ENCODE results near the gene NHS.

Gene NHS

GRCh38 chrX:17736856-17737709 lies 362.1 kb downstream of the NHS start, which contains the start of gene SCML1:
Gene SCML1, plus strand, starts transcription at chrX:17737493. Its CDS starts 6,694 bp downstream, at chrX:17744187.
- H3K9me3 ChIP-seq = no peaks in the 10 kb centered on the region
- no peaks in the 10 kb centered on the region for H3K36me3 ChIP-seq
- DNase-seq = peak; percentile 97 to 99
- H3K27me3 ChIP-seq = no peaks in the 10 kb centered on the region
- TF ChIP-seq, protein P1, sequence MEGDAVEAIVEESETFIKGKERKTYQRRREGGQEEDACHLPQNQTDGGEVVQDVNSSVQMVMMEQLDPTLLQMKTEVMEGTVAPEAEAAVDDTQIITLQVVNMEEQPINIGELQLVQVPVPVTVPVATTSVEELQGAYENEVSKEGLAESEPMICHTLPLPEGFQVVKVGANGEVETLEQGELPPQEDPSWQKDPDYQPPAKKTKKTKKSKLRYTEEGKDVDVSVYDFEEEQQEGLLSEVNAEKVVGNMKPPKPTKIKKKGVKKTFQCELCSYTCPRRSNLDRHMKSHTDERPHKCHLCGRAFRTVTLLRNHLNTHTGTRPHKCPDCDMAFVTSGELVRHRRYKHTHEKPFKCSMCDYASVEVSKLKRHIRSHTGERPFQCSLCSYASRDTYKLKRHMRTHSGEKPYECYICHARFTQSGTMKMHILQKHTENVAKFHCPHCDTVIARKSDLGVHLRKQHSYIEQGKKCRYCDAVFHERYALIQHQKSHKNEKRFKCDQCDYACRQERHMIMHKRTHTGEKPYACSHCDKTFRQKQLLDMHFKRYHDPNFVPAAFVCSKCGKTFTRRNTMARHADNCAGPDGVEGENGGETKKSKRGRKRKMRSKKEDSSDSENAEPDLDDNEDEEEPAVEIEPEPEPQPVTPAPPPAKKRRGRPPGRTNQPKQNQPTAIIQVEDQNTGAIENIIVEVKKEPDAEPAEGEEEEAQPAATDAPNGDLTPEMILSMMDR (IDR thresholded peaks at IDR 0.05) = no peak
- H3K4me1 ChIP-seq = peaks cover 0 to 10% (median 0%) of the 10 kb centered on the region in 4 donors
- peak within 1 kb of the TSS; percentile 70 to 74 for H3K4me3 ChIP-seq
- peak within 1 kb of the TSS; percentile 92 to 95 for H3K27ac ChIP-seq
- intact Hi-C loops (cut with DNase I; ENCODE audit: low total_unique reads) = no loop called here

DNA sequence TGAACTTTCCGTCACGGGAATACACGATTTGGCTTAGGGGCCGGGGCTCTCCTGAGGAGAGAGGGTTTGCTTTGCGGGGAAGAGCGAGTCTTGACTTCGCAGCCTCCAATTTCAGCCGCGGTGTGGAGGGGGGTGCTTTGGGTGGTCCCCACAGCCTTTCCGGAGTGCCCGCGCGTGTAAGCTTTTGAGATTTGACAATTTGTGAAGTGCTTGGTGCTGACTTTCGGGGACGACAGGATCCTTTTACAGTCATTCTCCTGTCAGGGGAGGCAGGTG lies 362.6 kb downstream of the NHS start:
- no peaks in the 10 kb centered on the region for H3K36me3 ChIP-seq
- H3K27me3 ChIP-seq = no peaks in the 10 kb centered on the region
- TF ChIP-seq, protein P1 (IDR thresholded peaks at IDR 0.05) = no peak
- intact Hi-C loops (cut with DNase I; ENCODE audit: low total_unique reads) = no loop called here
- DNase-seq = no peak
- H3K4me3 ChIP-seq = peak overlapping the region; percentile 70 to 74
- no peaks in the 10 kb centered on the region for H3K9me3 ChIP-seq
- H3K4me1 ChIP-seq = peaks cover 0 to 8% (median 0%) of the 10 kb centered on the region in 4 donors
- peak overlapping the region; percentile 92 to 95 for H3K27ac ChIP-seq

GRCh38 chrX:17737986-17738713 lies 363.1 kb downstream of the NHS start:
- peak; percentile 41 to 77 for DNase-seq
- no peaks in the 10 kb centered on the region for H3K27me3 ChIP-seq
- intact Hi-C loops (cut with DNase I; ENCODE audit: low total_unique reads) = no loop called here

DNA sequence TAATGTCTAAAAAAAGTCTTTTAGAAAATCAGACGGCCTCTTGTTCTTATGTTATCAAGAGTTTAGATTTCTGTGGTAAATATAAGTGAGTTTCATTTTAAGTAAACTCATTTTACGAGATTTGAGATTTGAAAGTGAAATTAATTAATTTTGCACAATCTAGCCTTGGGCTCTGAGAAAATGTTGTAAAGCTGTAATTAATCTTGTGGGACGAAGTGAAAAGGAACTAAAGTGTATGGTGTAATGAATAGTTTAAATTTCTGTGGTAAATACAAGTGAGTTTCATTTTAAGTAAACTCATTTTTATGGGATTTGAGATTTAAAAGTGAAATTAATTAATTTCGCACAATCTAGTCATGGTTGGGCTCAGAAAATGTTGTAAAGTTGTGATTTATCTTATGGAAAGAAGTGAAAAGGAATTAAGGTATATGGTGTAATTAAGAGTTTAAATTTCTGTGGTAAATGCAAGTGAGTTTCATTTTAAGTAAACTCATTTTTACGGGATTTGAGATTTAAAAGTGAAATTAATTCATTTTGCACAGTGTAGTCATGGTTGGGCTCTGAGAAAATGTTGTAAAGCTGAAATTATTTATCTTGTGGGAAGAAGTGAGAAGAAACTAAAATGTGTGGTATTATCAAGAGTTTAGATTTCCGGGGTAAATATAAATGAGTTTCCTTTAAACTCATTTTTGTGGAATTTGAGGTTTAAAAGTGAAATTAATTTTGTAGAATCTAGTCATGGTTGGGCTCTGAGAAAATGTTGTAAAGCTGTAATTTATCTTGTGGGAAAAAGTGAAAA lies 363.9 kb downstream of the NHS start:
- H3K36me3 ChIP-seq = no peaks in the 10 kb centered on the region
- no peaks in the 10 kb centered on the region for H3K27me3 ChIP-seq
- peaks cover 0 to 8% (median 0%) of the 10 kb centered on the region in 4 donors for H3K4me1 ChIP-seq
- H3K27ac ChIP-seq = peak overlapping the region in 1 of 2 donors; percentile 95
- peak overlapping the region; percentile 70 to 74 for H3K4me3 ChIP-seq
- TF ChIP-seq, protein P1 (IDR thresholded peaks at IDR 0.05) = no peak
- no peak for DNase-seq
- no peaks in the 10 kb centered on the region for H3K9me3 ChIP-seq
- intact Hi-C loops (cut with DNase I; ENCODE audit: low total_unique reads) = no loop called here

More at GRCh38 chrX:17737986-17738713, 363.1 kb downstream of the NHS start:
- H3K4me1 ChIP-seq = peaks cover 0 to 8% (median 0%) of the 10 kb centered on the region in 4 donors
- TF ChIP-seq, protein P1 (IDR thresholded peaks at IDR 0.05) = no peak
- H3K9me3 ChIP-seq = no peaks in the 10 kb centered on the region
- peak overlapping the region; percentile 92 to 95 for H3K27ac ChIP-seq
- H3K36me3 ChIP-seq = no peaks in the 10 kb centered on the region
- peak overlapping the region; percentile 70 to 74 for H3K4me3 ChIP-seq
